Coronary artery (tissue), 2 donors: ENCODE data around the gene DKKL1.

Experiments used
- DNase-seq: peaks from one replicate; pipeline ENCODE4 v3.0.0-alpha.2; 2017; ENCODE audit warnings: low spot score
- H3K27ac ChIP-seq, 2 donors: fragments of 200-600 bp; sonication (generic); one replicate each; pipeline ENCODE4 v1.5.1; 2016 to 2019
- H3K4me3 ChIP-seq: fragments of 200-600 bp; sonication (generic); 2 replicates; pipeline ENCODE4 v1.5.1; 2016; ENCODE audit warnings: mild to moderate bottlenecking, moderate library complexity
- CTCF ChIP-seq: fragments of 200-600 bp; sonication (generic); IDR thresholded peaks from one replicate; pipeline ENCODE4 v1.5.1; 2019; ENCODE audit warnings: antibody characterized with exemption

Gene DKKL1

GRCh38 chr19:49398931-49399330 lies 35.3 kb downstream of the DKKL1 start:
- Histone ChIP-seq H3K4me3 (no peak overlapping the region), H3K27ac (no peak overlapping the region)
- DNase-seq = no peak
- TF ChIP-seq CTCF = no peak

DNA sequence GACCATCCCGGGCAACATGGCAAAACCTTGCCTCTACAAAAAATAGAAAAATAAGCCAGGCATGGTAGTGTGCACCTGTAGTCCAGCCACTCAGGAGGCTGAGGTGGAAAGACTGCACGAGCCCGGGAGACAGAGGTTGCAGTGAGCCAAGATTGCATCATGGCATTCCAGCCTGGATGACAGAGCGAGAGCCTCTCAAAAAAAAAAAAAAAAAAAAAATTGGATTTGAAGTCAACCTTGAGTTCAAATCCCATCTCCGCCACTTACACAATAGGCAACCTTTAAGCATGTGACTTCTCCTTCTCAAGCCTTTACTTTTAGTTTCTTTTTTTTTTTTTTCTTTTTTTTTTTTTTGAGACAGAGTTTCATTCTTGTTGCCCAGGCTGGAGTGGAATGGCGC lies 36.4 kb downstream of the DKKL1 start:
- Histone ChIP-seq H3K27ac (no peak overlapping the region), H3K4me3 (no peak overlapping the region)
- DNase-seq = no peak
- no peak for TF ChIP-seq CTCF

GRCh38 chr19:49403404-49404187 lies 39.9 kb downstream of the DKKL1 start:
- Histone ChIP-seq H3K4me3 (no peak overlapping the region), H3K27ac (no peak overlapping the region)
- DNase-seq = no peak
- TF ChIP-seq CTCF = no peak

DNA sequence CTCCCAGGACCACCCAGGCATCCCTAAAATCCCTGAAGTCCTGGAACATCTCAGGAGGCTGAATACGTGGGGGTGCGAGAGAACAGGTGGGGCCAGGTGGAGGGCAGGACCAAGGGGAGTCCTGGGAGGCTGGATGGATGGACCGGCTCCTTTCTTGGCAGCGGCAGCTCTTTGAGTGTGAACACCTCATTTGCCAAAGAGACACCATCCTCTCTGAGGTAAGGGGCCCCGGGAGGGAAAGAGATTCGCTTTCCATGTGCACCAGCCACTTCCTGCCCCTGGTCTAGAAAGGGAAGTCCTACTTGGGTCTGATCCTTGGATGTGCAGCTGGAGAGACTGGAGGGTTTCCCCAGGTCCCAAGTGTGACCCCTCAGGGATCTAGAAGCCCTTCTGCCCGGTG lies 43.4 kb downstream of the DKKL1 start:
- H3K4me3 ChIP-seq = no peak overlapping the region
- DNase-seq = no peak
- no peak for TF ChIP-seq CTCF
- H3K27ac ChIP-seq = no peak overlapping the region

DNA sequence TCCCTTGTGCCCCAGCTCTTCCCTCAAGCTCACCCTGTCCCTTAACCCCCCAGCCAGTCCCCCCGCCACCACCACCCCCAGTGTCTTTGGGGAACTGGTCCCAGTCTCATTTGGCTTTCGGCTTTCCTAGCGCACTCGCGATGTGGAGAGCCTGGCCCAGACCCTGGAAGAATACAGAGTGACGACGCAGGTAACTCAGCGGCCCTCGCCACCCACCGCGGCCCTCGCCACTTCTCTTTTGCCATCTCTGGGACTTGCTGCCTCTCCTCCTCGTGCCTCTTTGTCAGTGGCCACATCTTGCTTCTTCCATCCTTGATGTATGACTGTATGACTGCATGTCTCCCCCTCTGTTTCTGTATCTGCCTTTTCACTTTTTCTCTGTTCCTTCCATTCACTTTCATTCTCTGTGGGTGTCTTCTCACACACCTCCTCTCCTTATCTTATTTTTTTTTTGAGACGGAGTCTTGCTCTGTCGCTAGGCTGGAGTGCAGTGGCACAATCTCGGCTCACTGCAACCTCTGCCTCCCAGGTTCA lies 43.9 kb downstream of the DKKL1 start:
- no peak overlapping the region for H3K27ac ChIP-seq
- no peak for TF ChIP-seq CTCF
- H3K4me3 ChIP-seq = no peak overlapping the region
- no peak for DNase-seq

DNA sequence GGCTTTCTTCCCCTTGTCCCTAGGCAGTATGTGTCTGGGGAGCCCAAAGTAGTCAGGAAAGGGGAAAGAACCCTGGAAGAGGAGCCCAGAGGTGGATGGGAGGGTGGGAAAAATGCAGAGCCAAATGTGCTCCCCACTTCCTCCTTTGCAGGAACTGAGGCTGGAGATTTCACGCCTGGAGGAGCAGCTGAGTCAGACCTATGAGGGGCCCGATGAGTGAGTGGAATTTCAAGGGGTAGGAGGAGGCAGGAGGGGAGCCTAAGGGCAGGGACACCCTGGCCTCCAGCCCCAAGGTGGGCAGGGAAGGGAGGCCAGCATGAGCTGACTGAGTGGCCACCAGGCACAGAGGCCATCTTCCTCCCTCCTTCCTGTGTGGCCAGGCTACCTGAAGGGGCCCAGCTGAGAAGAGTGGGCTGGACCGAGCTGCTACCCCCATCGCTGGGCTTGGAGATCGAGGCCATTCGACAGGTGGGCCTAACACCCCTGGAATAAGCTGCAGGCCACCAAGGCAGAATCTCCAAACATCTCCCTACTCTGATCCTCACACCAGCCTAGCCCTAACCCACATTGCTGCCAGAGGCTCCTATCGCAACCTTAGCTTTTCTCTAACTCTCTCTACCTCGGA lies 45.3 kb downstream of the DKKL1 start:
- H3K27ac ChIP-seq = no peak overlapping the region
- no peak for TF ChIP-seq CTCF
- no peak for DNase-seq
- H3K4me3 ChIP-seq = no peak overlapping the region
